Activated CD4-positive, alpha-beta T cell treated with anti-CD3 and anti-CD28 coated beads for 4 hours (primary cell): ENCODE data around the gene DCBLD2.

Experiments used
- DNase-seq, 2 donors: peaks; one replicate each; pipeline ENCODE4 v3.0.0-alpha.2; 2020

DCBLD2 gene, protein sequence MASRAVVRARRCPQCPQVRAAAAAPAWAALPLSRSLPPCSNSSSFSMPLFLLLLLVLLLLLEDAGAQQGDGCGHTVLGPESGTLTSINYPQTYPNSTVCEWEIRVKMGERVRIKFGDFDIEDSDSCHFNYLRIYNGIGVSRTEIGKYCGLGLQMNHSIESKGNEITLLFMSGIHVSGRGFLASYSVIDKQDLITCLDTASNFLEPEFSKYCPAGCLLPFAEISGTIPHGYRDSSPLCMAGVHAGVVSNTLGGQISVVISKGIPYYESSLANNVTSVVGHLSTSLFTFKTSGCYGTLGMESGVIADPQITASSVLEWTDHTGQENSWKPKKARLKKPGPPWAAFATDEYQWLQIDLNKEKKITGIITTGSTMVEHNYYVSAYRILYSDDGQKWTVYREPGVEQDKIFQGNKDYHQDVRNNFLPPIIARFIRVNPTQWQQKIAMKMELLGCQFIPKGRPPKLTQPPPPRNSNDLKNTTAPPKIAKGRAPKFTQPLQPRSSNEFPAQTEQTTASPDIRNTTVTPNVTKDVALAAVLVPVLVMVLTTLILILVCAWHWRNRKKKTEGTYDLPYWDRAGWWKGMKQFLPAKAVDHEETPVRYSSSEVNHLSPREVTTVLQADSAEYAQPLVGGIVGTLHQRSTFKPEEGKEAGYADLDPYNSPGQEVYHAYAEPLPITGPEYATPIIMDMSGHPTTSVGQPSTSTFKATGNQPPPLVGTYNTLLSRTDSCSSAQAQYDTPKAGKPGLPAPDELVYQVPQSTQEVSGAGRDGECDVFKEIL

DNA sequence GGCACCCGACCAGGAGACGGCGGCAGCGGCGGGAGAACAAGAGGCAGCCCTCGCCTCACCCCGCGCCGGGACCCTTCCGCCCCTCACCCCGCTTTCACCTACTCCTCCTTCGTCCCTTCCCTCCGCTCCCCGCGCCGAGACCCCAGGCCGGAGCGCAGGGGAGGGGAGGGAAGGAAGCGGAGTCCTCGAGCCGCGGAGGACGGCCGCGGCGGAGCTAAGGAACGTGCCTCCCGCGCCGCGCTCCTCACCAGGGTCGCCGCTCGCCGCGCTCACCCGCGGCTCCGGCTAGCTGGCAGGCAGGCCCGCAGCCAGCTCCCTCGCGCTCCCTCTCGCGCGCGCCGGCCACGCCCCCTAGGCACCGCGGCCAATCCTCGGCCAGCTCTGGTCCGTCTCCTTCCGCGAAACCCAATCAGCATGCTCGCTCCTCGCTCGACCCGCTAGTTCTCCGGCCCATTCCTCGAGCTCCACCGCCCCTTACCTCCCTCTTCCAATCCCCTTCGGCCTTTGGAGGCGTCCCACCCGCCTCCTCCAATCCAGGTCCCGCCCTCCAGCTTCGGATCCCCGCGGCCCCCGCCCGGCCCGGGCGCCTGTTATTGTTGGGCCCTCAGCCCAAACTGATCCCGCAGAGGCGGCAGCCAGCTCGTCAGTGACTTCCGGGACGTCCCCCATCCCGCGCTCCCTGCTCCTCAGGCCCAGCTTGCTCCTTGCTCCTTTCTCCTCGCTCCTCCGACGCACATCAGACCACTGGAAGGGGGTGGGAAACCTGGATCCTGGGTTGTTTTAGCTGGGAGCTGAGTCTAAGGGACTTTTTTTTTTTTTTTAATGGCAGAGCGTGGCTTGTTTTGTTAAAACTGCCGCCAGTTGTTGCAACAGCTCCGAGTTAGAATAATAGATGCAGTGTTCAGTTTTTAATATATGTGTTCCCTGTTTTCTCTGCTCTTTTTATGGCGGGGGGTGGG, at the start of gene DCBLD2:
Gene DCBLD2 (minus strand): TSS at position 304 of the 959 bp plus-strand sequence. CDS start 369 bp downstream, outside the sequence.
- peak; percentile 86 to 88 for DNase-seq

DNA sequence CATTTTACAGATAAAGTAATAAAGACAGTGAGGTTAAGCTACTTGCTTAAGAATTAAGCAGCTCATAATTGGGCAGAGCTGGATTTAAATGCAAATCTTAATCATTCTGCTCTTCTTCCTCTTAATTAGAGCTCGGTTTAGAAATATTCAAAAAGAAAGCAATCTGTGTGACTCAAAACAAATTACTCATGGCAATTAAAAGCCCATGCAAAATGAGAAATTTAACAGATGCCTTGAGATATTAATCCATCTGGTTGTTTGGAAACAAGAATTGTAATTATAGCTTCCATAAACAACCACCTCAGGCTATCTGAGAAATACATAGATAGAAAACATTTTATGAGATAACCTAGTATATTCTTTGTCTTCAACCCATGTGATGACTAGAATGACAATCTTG, 44.2 kb upstream of the DCBLD2 start:
- DNase-seq = no peak

DNA sequence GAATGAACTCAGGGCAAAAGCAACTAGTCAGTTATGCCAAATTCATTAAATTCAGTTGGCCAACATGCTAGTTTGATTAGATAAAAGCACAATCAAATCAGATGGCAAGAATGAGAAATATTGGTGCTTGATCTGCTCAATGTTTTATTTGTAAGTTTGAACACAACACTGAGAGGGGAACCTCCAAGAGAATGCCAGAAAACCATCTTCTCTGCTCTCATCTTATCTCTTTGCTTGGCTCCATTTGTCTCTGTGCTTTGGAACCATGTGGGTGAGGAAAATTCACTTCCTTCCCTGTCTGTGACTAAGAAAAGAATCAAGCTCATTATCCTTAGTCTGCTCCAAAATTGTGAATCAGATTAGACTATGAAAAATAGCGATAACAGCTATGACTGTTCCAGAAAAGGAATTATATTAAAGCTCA, 43.6 kb upstream of the DCBLD2 start:
- no peak for DNase-seq

DNA sequence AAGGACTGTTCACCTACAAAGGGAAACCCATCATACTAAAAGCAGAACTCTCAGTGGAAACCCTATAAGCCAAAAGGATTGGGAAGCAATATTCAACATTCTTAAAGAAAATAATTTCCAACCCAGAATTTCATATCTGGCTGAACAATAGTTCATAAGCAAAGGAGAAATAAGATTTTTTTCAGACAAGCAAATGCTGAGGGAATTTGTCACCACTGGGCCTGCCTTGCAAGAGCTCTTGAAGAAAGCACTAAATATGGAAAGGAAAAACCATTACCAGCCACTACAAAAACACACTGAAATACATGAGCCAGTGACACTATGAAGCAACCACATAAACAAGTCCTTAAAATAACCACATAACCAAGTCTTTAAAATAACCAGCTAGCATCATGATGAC, 28.9 kb upstream of the DCBLD2 start:
- DNase-seq = no peak

DNA sequence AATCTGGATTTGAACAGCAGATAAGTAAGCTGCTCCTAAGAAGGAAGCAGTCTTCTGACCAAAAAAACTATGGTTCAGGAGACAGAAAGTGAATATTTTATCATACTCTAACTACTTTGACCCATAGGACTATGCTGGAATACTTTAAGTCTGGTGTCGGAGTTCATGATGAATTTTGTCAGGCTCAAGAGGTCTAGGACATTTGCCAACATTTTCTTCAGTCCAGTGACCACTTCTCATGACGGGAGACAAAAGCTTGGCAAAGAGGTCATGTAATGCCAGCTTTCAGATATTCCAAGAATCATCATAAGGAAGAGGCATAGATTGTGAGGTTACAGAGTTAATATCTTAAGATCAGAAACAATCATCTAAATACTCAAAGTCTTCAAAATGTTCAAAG, 20.5 kb upstream of the DCBLD2 start:
- no peak for DNase-seq

DNA sequence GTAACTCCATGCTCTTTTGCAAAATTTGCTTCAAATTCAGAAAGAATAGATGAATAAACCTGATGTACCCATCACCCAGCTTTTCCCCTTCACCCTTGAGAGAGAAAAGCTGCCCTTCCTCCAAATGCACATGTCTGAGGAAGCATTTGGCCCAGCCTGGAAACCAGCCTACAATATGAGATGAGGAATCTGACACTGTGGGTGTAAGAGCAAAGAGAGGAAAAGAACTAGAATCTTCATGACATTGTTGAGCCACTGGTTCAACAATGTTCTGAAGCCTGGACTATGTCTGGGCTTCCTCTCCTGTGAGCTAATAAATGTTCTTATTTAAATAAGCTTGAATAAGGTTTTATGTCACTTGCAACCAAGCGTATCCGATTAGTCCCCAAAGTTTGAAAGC, 18.7 kb upstream of the DCBLD2 start:
- no peak for DNase-seq

DNA sequence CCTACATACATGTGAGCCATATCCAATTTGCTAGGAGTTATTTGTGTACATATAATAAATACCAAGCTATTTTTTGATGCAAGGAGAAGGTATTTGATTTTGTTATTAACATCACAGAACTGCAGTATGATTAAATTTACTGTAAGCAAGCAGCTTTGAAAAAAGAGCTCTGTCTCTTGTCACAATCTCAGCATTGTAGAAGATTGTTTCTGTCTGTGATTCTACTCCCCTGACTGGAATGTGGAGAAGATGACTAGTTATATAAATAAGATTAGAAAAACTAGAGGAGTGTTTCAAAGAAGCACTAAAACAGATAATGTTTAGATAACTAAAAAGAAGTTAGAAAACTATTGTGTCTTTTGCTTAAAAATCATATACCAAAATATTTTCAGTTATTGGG, 17.1 kb upstream of the DCBLD2 start:
- no peak for DNase-seq

DNA sequence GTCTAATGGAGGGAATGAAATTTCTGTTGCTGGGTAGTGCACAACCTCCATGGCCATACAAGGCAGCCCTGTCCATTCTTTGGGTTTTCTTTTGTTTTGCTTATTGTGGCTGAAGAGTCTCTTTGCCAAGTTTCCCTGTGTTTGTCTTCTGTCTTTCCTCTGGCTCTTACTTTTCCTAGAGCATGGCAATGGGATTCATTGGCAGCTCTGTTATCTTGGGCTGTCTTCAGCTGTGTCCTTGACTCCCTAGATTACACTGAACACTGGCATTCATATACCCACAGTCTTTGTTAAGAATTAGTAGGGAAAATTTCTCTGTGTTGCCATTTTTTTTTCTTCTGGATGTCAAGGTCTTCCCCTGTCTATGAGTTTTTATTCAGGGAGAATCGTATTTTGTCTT, 16.1 kb upstream of the DCBLD2 start:
- no peak for DNase-seq

DNA sequence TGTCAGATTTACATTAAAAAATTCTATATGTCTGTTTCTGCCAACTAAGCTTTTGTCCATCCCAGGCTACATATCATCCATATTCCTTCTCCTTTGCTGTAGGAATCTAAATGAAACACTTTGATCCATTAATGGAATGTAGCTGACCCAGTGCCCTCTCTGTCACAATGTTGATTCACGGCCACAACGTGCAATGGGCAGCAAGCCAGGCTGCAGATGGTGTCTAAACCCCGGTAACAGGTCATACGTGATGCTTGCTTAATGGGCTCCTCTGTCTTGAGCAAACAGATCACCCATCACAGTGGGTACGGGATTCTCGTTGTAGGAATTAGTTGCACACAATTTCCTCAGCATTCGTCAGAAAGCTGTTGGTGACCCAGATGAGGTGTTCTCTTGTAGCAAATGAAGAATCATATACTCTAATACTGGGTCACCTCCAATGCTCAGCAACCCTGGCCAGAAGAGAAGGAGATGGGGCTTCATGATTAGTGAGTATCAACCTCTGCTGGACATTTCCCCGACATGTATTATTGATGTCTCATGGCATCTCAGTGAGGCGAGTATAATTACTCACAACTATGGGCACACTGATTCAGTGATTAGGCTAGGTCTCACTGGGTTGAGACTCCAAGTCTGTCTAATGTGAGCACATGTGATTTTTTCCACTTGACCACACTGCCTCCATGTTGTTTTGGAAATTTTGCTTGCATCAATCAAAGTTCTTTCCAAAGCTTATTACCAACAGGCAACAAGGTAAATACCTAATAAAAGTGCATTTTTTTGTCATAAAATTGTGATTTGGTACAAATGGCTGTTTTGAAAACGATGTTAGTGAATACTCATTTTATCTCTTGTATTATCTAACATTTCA, 12.9 kb upstream of the DCBLD2 start:
- DNase-seq = no peak

DNA sequence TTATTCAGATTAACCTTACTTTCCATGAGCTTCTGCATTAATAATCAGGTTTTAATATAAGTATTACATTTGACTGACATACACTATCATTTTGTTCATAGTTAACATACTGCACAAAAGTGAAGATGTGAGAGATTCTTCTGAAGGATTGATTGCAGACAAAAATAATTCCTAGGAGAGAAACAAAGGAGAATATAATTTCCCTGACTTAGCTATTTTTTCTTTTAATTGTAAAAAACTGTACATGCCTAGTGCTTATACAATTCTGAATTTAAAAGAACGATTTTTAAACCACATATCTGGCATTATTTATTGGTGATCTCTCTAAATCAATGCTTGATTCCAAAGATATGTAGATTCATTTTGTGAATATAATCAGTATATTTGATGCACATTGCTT, 11.0 kb upstream of the DCBLD2 start:
- no peak for DNase-seq

DNA sequence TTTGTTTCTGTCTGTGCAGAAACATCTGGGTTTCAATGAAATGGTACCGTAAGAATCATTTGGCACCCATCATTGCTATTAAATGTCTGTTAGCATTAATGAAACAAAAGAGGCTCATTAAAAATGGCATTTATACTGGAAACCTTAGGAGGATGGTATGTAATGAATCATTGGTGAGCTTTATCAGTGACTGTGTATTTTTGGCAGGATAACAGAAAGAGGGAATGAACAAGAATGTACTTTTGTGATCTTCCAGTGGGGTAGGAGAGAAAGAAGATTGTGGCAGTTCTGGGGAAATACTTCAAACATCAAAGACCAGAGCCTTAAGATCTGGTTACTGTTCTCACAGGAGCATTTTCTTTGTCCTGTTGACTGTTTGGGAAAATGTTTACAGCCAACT, 4.7 kb upstream of the DCBLD2 start:
- no peak for DNase-seq

DNA sequence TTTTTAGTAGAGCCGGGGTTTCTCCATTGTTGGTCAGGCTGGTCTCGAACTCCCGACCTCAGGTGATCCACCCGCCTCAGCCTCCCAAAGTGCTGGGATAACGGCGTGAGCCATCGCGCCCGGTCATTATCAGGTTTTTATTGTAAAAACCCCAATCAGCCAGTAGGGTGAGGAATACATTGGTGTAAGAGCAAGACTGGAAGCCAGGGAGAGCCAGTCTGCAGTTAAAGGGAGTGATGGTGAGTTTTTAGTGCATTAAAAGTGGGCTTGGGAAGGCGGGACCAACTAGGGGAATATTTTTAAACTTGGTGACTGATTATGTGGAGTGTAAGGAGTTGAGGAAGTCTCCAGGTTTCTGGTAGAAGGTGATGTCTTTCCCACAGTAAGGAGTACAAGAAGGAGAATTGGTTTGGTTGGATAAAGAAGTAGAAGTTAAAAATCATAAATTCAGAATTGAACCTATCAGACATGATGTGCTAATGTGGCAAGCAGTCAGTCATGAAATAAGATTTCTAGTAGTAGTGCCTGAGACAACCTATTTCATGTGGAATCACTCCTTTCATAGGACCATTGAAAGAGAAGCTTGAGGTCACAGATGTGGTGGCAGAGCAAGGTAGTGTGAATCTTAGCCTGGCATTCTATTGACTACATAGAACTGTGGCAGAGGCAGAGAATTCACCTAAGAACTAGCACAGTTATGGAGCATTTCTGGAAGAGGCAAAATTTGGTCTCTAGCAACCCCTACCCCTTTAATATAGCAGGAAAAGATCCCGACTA, 2.4 kb upstream of the DCBLD2 start:
- no peak for DNase-seq

DNA sequence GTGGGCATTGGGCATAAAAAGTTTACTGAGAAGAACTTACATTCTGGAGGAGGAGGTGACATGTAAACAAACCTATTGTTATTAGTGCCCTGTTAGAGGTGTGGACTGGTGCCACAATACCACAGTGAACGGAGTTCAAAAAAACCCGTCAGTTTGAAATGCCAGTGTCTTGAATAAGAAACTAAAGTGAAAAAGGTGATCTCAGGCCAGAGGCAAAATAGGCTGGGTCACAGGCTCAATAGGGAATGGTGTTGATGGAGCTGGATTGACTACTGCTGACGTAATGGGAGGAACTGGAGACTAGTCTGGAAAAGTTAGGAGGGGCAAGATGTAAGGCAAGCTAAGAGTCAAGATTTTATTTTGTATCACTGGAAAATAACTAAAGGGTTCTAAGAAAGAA, 1.6 kb upstream of the DCBLD2 start:
- no peak for DNase-seq

DNA sequence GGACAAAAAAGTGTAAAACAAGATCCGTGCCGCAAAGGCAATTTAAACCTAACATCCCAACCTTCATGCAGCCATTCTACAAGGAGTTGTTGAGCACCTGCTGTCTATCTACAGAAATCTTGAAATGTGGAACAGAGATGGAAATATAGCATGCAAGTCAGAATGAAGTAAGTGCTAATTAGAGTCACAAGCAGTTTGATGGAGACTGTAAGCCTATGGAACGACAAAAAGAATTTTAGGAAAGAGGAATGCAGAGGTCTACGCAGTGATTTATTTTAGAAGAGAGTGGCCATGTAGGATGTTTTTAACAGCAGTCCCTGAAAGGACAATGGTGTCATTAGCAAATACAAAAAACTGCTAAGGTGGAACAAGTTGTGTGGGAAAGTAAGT, 851 bp upstream of the DCBLD2 start:
- no peak for DNase-seq

DNA sequence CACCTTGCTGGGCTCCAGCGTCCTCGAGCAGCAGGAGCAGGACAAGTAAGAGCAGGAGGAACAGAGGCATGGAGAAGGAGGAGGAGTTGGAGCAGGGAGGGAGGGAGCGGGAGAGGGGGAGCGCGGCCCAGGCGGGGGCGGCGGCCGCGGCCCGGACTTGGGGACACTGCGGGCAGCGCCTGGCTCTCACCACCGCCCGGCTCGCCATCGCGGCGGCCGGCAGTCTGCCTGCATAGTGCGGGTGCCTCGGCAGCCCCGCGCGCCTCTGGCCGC, 440 bp downstream of the DCBLD2 start:
- DNase-seq = no peak

DNA sequence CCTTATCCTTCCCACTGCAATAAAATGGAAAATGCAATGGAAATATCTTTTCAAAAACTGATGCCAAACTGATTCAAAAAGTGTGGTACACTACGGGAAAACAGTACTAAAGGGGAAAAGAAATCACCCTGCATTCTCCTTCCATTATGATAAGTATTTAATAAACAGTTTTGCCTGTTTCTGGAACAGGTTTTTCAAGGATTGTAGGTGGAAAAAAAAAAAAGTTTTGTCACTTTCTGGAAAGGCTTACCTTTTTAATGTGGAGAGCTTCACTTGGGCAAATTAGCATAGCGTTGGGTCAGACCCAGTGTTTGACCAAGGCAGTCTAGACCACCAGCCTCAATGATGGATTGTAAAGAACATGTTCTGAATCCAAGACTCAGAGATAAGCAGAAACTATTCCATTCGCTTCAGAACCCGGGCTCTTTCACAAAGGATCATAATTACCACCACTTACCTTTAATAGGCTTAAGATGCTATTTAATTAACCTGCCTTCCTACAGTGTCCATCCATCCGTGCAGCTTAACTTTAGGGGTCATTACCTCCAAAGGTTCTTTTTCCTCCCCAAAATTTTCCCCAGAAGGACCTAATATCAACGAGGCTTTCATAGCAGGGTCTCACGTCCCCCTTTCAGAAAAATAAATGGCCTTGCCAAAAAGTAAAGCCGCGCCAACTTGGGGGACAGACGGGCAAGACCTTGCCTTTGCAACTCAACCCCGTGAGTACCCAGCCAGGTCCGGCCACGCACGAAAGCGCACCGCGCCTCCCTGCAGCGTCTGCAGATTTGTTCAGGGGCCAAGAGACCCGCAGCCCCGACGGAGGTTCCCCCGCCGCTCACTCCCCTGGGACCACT, 1.0 kb downstream of the DCBLD2 start:
- peak in 1 of 2 donors; percentile 1 for DNase-seq

DNA sequence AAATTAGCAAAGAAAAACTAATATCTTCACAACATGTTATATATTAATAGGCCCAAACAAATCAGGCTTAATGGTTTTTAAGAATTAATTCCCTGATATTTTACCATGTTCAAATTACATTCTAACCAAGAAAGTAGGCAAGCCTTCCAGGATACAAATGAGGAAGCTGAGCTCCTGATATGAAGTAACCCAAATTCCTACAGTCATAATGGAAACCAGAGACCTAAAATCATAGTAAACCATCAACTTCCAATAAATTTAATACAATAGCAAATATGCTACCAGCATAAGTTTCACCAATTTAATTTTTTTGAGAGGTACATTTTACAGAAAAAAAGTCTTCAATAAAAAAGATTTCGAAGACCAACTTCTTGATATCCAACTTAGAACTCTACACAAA, 3.8 kb downstream of the DCBLD2 start:
- DNase-seq = no peak

DNA sequence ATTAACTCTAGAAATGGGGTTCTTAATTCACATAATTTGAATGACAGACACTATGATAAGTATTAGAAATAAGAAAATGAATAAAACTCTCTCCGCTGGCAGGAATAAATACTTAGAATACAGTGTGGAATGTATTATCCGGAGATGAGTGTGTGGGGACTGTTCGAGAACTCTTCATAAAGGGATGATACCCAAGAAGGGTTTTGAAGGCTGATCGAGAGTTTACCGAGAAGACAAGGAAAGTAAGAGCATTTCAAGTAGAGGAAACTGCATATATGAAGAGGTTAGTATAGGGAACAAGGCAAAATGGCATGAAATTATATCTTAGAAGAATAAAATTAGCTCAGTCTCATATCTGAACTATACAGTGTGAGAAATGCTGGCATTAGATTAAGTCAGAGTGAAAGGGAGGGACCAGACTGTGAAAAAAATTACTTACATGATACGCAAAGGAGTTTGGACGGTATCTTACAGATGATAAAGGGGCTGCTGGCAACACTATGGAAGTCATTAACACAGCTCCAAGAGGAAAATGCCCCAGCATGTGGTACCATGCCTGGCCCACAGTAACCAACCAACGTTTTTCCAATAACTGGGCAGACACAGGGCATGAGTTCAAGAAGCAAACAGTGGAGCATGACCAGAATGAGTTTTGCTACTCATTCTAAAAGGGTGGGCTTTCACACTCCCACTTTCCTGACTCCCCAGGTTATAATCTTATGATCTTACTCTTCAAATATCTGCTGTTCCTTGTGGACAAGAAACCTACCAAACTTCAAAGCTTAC, 6.5 kb downstream of the DCBLD2 start:
- no peak for DNase-seq

DNA sequence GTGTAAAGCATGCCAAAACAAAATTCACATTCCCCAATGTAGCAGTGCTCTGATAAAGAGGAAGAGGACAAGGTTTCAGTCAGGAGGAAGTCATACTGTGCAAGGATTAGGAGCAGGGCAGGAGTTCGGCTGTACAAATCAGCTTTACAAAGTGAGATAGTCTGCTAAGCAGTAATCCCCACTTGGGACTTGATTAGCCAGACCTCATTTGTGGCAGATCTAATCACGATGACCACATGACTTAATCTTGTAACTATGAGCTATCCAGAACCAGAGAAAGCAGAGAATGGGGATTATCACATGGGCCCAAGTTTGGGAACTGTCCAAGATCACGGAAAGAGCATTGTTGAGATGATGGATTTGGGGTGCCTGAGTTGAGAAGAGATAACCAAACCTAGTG, 7.8 kb downstream of the DCBLD2 start:
- no peak for DNase-seq

DNA sequence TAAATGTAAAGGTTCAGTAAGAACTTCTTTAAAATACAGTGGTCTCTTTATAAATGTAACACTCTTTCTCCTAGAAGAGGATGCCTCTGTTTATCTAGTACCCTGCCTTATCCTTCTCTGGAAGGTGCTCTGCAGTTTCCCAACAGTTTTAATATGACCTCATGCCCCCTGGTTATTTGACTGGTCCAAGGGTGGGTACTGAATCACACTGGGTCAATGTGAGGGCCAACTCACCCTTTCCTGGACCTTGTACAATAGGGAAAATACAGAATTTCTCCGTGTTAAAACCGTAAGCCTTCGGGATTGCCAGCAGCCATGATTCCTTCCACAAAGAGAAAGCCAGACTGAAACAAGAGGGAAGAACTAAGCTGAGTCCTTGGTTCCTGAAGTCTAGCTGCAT, 9.2 kb downstream of the DCBLD2 start:
- DNase-seq = no peak
